GM03348 (cell line): ENCODE measurements around the gene RIMS4.
A peak's percentile ranks its signal among the peaks of the same experiment; 100 is the strongest.

Experiments
- DNase-seq: peaks from one replicate; pipeline ENCODE4 v3.0.0; 2012; ENCODE audit warnings: low spot score

RIMS4 gene

DNA sequence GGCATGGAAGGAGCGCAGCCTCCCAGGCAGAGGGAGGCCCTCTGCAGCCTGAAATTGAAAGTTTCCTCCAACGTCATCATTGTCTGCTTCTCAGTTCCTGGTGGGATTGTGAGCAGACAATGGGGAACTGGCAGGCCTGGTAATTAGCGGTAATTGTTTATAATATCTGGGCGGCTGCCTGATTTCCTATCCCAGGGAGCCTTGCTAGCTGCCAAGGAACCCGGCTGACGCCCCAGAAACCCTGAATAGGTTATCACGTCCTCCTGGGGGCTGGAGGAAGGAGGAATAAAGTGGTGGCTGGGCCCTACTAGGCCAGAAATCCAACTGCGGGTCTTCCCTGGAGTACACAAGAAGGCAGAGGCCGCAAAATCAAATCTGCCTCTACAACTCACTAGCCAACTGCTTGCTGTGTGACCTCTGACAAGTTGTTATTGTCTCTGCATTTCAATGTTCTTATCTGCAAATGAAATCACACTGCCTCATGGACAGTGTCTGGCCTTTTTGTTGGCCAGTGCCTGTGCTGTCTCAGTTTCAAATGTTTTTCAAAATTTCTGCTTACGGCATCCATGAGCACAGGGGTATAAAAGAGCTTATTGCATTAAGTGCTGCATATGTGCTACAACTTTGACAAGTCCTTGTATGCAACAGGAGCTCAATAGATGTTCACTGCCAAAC lies 47.7 kb downstream of the RIMS4 start:
- no peak for DNase-seq

DNA sequence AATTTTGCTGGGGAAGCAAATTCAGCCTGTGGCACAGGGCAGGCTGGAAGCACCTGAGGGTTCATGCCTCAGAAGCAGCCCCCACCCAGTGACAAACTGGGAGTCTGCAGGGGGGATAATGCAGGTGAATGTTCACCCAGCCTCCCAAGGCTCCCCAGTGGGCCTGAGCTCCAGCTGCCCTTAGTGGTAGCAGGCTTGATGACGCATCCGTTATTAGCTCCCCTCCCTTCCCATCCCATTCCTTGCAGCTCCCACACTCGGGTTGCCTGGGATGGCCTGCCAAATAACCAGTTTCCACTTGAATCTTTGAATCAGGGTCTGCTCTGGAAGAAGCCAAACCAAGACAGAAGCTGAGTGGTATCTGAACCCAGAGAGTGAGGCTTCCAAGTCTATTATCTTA lies 48.9 kb downstream of the RIMS4 start:
- no peak for DNase-seq

DNA sequence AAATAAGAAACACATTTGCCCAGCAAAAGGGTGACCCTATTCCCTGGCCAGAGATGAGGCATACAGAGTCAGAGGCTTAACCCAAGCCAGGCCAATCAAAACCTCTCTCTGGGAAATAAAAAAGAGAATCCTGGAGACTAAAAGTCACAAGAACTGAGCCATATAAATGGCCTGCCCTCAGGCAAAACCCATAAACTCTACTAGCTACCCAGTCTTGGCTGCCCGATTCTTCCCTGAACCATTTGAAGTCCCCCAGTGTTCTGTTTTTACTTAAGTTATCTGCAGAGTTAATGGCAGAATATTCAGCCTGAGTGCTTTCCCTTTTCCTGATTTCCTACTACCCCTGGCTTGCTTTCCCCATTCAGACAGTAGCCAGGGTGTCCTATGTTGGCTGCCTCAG lies 50.8 kb downstream of the RIMS4 start:
- no peak for DNase-seq

DNA sequence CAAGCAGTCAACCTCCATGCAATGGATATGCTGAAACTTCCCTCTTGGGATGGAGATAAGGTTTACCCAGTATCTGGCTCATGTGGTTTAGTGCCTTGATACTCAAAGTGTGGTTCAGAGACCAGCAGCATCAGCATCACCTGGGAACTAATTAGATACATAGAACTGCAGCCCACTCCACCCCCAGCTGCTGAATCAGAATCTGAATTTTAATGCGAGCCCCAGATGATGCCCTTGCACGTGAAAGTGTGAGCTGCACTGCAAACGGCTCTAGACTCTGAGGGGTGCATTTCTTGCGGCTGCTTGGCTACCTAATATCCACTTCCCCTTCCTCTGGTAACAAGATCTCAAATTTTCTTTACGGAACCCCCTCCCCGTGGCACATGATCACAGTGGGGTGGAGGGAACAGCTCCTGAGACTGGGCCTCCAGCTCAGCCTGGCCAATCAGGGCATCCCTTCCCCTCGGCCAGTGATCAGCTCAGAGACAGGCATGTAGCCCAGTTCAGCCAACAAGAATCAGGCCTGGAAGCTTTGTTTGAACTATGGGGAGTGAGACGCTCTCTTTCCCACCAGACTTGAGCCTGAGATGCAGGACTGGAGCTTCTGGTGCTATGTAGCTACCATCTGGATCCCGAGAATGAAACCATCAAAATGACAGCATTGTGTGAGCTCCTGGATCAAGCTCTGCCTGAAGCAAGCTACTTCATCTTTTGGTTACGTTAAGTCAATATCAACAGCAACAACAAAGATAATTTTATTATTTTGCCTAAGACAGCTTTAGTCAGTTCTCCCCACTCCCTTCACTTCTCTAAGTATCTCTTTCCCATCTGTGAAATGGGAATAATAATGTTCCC lies 51.9 kb downstream of the RIMS4 start:
- DNase-seq: no peak

DNA sequence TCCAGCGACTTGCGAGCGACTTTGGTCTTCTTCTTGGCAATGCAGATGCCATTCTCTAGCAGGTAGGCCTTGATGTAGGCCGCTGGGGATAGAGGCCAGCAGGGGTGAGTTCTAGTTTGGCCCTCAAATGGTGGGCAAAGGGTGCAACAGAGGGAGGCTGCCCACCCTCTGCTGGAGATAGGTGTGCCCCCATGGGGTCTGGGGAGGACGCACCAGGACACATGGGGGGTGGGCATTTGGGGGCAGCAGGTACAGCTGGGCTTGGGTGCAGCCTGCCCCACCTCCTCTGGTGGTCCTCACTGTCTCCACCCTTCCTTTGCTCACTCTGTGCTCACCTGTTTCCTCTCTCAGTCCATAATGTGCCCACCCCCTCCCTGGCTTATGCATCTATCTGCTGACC lies 53.4 kb downstream of the RIMS4 start:
- DNase-seq: no peak

DNA sequence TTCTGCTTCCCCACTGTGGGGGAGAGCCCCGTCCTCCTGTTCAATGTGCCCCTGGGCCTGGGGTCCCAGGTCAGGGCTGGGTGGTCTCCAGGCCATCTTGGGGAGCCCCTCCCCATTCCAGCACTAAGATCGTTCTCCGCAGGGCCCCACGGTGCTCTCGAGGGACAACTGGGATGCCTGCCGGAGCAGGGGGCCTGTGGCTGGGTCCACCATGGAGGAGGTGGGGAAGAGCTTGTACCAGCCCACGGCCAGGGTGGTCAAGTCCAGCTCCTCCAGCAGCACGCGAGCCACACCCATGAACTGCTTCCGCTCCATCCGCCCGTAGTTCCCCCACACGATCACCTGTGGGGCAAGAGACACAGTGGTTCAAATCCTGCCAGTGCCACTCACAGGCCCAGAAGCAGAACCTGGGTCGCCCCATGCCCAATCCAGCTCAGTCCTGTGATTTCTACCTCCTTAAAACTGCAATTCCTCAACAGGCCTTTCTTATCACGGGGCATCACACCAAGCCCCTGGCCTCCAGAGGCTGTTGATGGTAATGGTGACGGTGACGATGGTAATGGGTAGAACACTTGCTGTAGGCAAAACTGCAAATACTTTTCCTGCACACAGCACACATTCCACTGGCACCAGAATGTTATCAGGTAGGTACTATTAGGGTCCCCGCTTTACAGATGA lies 54.2 kb downstream of the RIMS4 start:
- DNase-seq: no peak

DNA sequence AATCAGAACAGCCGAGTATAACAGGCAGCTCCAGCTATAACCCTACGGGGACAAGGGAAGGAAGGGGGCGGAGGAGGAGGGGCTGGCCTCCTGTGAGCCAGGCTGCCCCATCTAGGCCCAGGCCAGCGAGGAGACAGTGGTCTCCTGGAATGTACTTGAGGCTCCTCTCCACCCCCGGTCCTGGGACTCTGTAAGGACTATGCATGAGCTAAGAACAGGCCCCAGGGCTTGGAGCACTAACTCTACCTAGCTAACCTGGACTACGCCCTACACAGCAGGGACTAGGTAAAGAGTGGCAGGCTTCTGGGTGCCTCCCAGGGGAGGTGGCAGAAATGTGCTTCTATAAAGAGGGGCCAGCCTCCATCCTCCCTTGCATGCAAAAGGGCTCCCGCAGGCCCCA lies 55.8 kb downstream of the RIMS4 start:
- DNase-seq: no peak

DNA sequence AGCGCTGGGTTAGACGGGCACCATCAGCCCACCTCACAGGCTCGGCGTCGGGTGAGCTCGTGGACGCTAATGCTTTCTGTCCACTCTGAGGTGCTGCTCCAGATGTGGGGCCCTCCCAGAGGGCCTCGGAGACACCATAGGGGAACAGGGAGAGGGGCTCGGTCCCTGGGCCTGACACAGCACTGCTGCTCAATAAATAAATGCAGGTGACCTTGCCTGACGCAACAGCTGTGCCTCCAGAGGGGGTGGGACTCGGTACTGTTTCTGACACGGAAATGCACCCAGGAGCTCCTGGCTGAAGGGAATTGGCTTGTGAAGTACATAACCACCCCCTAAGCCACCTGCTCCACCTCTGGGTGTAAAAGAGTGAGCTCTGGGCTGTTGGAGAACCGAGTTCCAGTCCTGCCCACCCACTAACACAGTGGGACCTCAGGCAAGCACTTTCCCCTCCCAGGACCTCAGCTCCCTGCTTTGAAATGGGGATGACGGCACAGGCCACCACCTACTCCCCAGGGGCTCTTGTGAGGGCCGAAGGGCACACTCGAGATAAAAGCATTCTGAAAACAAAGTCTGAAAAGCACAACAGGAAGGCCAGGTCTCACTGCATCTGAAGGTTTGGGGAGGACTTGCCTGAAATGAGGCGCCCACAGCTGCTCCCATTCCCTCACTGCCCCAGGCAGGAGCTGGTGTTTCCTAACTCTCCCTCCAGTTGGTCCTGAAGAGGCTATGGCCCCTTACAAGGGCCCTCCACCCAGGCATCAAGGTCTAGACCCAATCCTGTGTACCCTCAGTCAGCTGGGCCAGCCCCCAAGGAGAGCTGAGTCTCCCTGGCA lies 58.0 kb downstream of the RIMS4 start:
- no peak for DNase-seq

DNA sequence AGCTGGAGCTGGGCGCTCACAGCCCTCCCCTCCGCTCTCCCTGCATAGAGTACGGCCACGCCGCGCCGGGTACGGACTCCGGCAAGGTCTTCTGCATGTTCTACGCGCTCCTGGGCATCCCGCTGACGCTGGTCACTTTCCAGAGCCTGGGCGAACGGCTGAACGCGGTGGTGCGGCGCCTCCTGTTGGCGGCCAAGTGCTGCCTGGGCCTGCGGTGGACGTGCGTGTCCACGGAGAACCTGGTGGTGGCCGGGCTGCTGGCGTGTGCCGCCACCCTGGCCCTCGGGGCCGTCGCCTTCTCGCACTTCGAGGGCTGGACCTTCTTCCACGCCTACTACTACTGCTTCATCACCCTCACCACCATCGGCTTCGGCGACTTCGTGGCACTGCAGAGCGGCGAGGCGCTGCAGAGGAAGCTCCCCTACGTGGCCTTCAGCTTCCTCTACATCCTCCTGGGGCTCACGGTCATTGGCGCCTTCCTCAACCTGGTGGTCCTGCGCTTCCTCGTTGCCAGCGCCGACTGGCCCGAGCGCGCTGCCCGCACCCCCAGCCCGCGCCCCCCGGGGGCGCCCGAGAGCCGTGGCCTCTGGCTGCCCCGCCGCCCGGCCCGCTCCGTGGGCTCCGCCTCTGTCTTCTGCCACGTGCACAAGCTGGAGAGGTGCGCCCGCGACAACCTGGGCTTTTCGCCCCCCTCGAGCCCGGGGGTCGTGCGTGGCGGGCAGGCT lies 60.1 kb downstream of the RIMS4 start:
- DNase-seq: no peak

DNA sequence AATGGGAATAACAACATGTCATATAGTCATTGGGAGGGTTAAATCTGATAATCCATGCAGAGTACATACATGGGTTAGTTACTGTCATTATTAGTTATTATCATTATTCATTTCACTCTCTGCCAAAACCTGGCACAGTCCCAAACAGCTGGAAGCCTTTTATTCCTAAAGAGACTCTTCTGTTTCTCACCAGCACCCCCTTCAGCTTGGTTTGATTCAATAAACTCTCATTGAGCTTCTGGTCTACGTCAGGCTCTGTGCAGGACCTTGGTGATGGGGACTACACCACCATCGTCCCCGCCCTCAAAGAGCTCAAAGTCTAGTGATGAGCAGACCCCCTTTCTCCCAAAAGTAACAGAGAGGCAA lies 62.4 kb downstream of the RIMS4 start:
- DNase-seq: no peak

DNA sequence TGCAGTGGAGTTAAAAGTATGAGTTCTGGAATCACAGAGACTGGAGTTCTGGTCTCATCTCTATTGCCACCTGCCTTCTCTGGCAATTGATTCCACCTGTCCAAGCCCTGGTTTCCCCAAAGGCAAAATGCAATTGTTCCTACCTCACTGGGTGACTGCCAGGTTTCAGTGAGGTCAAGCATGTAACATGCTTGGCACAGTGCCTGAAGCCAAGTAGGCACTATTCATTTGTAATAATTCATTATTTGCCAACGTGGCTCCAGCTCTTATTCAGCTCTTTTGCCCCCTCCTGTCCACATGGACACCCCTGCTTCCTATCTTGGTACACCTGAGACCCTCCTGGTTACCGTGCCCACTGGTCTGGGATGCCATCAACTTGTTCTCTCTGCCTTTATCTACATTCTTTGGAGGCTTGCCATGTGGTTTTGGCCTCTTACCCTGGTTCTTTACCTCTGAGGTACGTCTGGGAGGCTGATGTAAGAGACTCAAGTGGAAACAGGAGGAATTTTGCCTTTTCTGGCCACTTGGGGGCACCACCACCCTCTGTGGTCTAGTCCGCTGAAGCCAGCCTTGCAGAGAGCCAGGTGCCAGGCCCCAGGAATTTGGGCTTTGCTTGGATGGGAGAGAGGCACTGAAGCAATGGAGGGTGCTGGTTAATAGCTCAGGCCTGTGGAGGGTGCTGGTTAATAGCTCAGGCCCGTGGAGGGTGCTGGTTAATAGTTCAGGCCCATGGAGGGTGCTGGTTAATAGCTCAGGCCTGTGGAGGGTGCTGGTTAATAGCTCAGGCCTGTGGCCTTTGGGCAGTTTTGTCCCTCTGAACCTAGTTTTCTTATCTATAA lies 63.0 kb downstream of the RIMS4 start:
- peak; percentile 84 for DNase-seq

DNA sequence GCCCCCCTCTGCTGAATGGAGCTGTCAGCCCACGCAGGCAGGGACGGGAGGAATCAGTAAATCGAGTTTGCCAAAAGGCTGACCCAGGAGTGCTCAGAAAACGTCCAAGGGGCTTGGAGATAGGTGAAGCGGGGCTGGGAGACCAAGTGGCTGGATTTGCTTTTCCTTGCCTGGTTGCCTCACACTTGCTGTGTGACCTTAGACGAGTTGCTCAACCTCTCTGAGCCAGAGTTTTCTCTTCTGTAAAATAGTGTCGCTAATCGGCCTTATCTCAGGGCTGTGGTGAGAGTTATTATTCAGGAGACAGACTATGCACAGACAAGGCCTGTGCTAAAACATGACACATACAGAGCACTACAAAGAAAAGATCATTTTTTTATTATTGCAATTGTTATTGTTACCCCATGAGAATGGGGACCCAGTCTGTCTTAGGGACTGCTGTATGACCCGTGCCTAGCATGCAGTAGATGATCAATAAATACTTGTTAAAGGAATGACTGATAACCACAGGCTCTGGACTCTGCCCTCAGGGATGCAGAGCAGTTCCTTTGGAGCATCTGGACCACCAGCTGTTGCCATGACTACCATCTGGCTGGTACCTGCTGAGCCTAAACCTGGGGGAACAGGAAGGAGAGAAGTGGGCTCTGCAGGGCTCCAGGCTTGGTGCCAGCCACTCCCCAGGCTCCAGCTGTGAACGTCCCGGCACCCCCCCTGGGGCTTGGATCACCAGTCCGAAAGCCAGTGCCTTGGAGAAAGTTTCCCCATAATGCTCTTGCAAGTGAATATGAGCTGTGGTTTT lies 63.8 kb downstream of the RIMS4 start:
- DNase-seq: no peak

DNA sequence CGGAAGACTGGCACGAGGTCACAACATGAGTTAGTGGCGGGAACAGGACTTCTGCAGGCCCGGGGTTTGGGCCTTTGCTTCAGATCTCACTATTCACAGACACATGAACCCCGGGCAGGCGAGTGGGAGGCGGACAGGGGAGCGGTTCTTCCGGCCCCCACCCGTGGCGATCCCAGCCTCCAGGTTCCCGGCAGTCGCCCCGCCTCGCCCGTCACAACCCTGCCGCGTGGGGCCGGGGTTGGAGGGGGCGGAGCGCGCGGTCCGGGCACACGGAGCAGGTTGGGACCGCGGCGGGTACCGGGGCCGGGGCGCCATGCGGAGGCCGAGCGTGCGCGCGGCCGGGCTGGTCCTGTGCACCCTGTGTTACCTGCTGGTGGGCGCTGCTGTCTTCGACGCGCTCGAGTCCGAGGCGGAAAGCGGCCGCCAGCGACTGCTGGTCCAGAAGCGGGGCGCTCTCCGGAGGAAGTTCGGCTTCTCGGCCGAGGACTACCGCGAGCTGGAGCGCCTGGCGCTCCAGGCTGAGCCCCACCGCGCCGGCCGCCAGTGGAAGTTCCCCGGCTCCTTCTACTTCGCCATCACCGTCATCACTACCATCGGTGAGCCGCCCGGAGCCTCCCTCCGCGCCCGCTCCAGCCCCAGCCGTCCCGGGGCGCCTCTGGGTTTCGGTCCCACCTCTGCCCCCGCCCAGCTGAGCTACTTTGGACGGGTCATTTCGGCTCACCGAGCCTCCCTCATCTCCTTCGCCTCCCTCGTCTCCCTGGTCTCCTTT lies 64.6 kb downstream of the RIMS4 start, which contains the start of gene KCNK15:
KCNK15 (plus strand) TSS at position 268 of the 769 bp plus-strand sequence; CDS start at position 314, 46 bp downstream.
- peak; percentile 69 for DNase-seq

DNA sequence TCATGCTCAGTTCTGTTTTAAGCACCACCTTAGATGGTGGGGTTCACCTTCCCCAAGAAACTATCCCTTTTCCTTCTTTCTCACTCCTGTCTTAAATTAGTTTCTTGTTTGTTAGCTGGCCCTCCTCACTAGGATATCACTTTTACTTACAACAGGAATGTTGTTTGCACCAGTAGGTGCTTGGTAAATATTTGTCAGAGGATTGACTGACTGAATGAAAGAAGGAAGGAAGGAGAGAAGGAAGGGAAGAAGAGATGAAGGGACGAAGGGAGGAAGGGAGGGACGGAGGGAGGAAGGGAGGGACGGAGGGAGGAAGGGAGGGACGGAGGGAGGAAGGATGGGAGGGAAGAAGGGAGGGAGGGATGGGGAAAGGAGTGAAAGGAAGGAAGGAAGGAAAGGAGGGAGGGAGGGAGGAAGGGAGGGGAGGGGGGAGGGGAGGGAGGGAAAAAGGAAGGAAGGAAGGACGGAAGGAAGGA lies 65.2 kb downstream of the RIMS4 start:
- DNase-seq: no peak

DNA sequence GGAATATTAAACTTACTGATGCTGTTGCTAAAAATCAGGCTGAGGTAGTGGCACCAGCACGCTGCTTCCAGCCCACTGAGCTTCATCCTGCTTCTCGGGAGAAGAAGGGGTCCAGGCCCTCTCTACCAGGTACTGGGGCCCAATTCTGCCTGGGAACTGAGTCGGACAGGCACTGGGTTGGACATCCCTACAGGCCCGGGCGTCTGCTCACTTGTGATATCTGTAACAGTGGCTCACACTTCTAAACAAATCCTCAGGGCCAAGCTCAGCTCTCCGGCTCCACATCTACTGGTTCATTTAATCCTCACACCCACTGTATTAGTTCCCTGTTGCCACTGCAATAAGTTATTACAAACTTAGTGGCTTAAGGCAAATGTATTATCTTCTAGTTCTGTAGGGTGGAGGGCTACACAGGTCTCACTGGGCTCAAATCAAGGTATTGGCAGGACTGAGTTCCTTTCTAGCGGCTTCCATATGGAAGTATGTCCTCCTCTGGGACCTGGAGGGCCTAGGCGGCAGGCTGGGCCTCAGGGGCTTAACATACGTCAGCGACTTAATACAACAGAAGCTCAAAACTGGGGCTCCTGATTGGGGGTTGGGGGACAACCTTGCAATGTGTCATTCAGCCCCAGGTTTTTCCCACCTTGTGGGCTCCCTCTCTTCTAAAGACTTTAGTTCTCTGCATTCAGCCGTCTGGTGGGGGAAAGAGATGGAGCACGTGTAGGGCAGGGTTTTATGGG lies 66.3 kb downstream of the RIMS4 start:
- DNase-seq: no peak

DNA sequence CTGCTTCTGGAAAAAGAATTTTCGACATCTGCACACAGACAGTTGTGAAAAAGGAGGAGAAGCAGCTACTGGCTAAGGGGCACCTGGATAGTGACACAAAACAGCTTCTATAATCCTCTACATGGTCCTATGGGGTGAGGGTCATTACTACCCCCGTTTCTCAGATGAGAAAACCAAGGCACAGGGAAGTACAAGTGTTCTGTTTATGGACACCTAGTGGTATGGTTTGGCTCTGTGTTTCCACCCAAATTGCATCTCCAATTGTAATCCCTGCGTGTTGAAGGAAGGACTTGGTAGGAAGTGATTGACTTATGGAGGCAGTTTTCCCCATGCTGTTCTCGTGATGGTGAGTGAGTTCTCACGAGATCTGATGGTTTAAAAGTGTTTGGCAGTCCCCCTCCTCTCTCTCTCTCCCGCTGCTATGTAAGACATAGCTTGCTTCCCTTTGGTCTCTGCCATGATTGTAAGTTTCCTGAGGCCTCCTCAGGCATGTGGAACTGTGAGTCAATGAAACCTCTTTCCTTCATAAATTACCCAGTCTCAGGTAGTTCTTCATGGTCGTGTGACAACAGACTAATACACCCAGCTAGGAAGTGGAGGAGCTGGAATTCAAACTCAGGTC lies 67.2 kb downstream of the RIMS4 start:
- no peak for DNase-seq

DNA sequence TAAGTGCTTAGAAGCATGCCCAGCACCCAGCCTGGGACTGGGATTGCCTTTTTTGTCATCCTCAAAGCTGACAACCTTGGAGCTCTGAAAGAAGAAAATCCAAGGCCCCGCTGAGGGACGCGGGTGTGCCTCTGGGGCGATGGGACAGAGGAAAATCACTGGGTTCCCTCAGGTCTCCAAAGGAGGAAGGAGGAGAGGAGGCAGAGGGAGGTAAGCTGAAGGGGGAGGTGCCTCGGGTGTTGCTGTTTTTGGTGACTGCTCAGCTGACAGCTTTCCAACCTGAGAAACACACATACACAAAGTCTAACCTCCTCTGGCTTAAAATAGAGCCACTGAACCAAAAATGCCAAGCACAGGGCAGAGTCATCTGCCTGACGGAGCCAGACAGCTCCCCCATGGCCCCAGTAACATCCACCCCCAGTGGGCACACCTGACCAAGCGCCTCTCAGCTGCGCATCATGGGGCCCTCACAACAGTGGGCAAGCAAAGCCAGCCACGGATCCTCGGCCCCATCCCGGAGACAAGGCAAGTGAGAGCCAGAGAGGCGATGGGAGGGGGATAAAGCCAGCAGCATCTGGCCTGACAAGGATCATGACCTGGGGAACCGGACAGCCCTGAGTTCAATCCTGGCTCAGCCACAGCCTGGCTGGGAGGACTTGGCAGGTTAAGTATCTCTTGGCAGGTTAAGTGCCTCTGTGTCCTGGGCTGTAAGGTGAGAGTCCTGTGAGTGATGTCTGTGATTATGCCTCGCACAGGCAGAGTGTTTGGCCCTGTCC lies 67.9 kb downstream of the RIMS4 start:
- DNase-seq: no peak
